ENCODE measurements around the gene TMEM220.
"Not testable (repeated sequence)": the region's sequence is repeated elsewhere in the genome, so short reads cannot be mapped to it uniquely, and the experiment has no call there.

DNA sequence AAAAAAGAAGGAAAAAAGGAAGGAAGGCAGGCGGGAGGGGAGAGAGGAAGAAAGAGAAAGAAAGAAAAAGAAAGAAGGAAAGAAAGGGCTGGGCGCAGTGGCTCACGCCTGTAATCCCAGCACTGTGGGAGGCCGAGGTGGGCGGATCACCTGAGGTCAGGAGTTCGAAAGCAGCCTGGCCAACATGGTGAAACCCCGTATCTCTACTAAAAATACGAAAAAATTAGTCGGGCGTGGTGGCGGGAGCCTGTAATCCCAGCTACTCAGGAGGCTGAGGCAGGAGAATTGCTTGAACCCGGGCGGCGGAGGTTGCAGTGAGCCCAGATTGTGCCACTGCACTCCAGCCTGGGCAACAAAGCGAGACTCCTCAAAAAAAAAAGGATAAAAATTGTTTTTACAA is 424 bp upstream of the TMEM220 start:
- TF ChIP-seq, protein P1, sequence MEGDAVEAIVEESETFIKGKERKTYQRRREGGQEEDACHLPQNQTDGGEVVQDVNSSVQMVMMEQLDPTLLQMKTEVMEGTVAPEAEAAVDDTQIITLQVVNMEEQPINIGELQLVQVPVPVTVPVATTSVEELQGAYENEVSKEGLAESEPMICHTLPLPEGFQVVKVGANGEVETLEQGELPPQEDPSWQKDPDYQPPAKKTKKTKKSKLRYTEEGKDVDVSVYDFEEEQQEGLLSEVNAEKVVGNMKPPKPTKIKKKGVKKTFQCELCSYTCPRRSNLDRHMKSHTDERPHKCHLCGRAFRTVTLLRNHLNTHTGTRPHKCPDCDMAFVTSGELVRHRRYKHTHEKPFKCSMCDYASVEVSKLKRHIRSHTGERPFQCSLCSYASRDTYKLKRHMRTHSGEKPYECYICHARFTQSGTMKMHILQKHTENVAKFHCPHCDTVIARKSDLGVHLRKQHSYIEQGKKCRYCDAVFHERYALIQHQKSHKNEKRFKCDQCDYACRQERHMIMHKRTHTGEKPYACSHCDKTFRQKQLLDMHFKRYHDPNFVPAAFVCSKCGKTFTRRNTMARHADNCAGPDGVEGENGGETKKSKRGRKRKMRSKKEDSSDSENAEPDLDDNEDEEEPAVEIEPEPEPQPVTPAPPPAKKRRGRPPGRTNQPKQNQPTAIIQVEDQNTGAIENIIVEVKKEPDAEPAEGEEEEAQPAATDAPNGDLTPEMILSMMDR (IDR thresholded peaks at IDR 0.05) = not testable (repeated sequence)
- not testable (repeated sequence) for TF ChIP-seq POLR2A (IDR thresholded peaks at IDR 0.05)
